IPS-15b (cell line): ENCODE results near the gene SDCCAG8.

Experiments used
- H3K27me3 ChIP-seq: one replicate; pipeline ENCODE4 v1.6.1; 2013; ENCODE audit warnings: low read length; ENCODE audit not compliant: control insufficient read depth, insufficient read depth
- H3K36me3 ChIP-seq: one replicate; pipeline ENCODE4 v1.6.1; 2013; ENCODE audit warnings: low read length; ENCODE audit not compliant: control insufficient read depth, insufficient read depth
- H3K4me1 ChIP-seq: one replicate; pipeline ENCODE4 v1.6.1; 2013; ENCODE audit warnings: mild to moderate bottlenecking, low read length; ENCODE audit not compliant: control insufficient read depth, insufficient read depth
- H3K4me3 ChIP-seq: one replicate; pipeline ENCODE4 v1.5.1; 2013; ENCODE audit warnings: low read depth, low read length
- H3K9ac ChIP-seq: one replicate; pipeline ENCODE4 v1.6.1; 2013; ENCODE audit warnings: low read depth, mild to moderate bottlenecking, low read length
- H3K9me3 ChIP-seq: one replicate; pipeline ENCODE4 v1.6.1; 2013; ENCODE audit warnings: mild to moderate bottlenecking, low read length; ENCODE audit not compliant: control insufficient read depth, insufficient read depth

SDCCAG8 gene

GRCh38 chr1:243542739-243543415, 287.0 kb downstream of the SDCCAG8 start:
- Histone ChIP-seq H3K9me3 (no peaks in the 10 kb centered on the region), H3K4me1 (no peaks in the 10 kb centered on the region), H3K27me3 (no peaks in the 10 kb centered on the region), H3K9ac (no peak overlapping the region), H3K4me3 (no peak overlapping the region), H3K36me3 (no peaks in the 10 kb centered on the region)

- Histone ChIP-seq H3K4me1 (no peaks in the 10 kb centered on the region), H3K9ac (no peak overlapping the region), H3K9me3 (no peaks in the 10 kb centered on the region), H3K27me3 (no peaks in the 10 kb centered on the region), H3K36me3 (no peaks in the 10 kb centered on the region), H3K4me3 (no peak overlapping the region)
These were observed 287.7 kb downstream of the SDCCAG8 start for GRCh38 chr1:243543501-243543900.

- no peaks in the 10 kb centered on the region for H3K9me3 ChIP-seq
- H3K4me1 ChIP-seq: peaks cover 2% of the 10 kb centered on the region
- no peaks in the 10 kb centered on the region for H3K36me3 ChIP-seq
- H3K27me3 ChIP-seq: no peaks in the 10 kb centered on the region
- H3K4me3 ChIP-seq: no peak overlapping the region
- H3K9ac ChIP-seq: no peak overlapping the region
These were observed 290.6 kb downstream of the SDCCAG8 start for GRCh38 chr1:243546457-243546856.

- H3K9ac ChIP-seq: no peak overlapping the region
- peaks cover 2% of the 10 kb centered on the region for H3K4me1 ChIP-seq
- no peaks in the 10 kb centered on the region for H3K9me3 ChIP-seq
- H3K27me3 ChIP-seq: no peaks in the 10 kb centered on the region
- H3K36me3 ChIP-seq: no peaks in the 10 kb centered on the region
- H3K4me3 ChIP-seq: no peak overlapping the region
These were observed 292.1 kb downstream of the SDCCAG8 start for GRCh38 chr1:243547891-243548290.

GRCh38 chr1:243548516-243548915, 292.7 kb downstream of the SDCCAG8 start:
- Histone ChIP-seq H3K9ac (no peak overlapping the region), H3K36me3 (no peaks in the 10 kb centered on the region), H3K4me3 (no peak overlapping the region), H3K4me1 (peaks cover 2% of the 10 kb centered on the region), H3K27me3 (no peaks in the 10 kb centered on the region), H3K9me3 (no peaks in the 10 kb centered on the region)

- Histone ChIP-seq H3K27me3 (no peaks in the 10 kb centered on the region), H3K4me3 (no peak overlapping the region), H3K4me1 (peaks cover 2% of the 10 kb centered on the region), H3K9ac (no peak overlapping the region), H3K9me3 (no peaks in the 10 kb centered on the region), H3K36me3 (no peaks in the 10 kb centered on the region)
These were observed 293.3 kb downstream of the SDCCAG8 start for GRCh38 chr1:243549108-243549507.
